ENCODE measurements around the gene KCNG2. TPM values are rescaled to one million over a fixed set of nuclear protein-coding genes. Genes with fewer than 3 reads are reported as not detected.

Gene KCNG2
- not detected in 2 replicates for total RNA-seq

DNA sequence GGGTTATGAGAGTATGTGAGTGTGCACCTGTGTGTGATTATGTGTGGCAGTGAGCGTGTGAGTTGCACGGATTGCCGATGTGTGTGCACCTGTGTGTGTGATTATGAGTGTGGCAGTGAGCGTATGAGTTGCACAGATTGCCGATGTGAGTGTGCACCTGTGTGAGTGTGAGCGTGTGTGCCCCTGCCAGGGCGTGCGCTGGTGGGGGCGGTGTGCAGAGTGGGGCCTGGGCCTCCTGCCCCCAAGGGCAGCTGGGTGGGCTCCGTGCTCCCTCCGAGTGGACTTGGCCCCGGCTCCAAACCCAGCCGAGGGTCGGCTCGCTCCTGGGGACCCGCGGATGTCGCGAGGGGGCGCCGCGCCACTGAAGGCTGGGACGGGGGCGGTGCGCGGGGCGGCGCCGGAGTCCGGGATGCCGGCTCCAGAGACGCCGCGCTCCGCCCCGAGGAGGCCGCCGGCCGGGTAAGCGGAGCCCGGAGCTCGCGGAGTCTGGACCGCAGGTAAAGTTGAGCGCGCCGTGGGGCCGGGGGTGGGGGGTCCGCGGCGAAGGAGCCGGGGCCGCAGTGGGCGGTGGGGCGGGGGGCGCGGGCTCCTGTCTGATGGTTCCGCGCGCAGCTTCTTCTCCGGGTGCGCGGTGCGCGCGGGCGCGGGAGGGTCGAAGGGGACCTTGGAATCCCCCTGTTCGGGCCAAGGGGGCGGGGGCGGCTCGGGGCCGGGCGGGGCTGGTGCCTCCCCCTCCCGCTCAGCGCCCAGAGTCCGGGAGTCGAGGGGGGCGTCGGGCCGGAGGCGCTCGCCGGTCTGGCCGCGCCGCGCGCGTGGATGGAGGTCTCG, at the start of gene KCNG2:
Gene KCNG2 (plus strand): TSS at position 421 of the 828 bp plus-strand sequence. CDS start 65,730 bp downstream, outside the sequence.

Other genes with a start within 250 kb of the KCNG2 start
- 12.2 and 23.0 TPM in 2 replicates for gene CTDP1, start 118.1 kb upstream of the KCNG2 start, total RNA-seq
- 47.2 and 51.8 TPM in 2 replicates for gene SLC66A2, start 153.7 kb downstream of the KCNG2 start, total RNA-seq
- 26.8 and 29.2 TPM in 2 replicates for gene HSBP1L1, start 166.7 kb downstream of the KCNG2 start, total RNA-seq
- 47.9 and 93.3 TPM in 2 replicates for gene TXNL4A, start 190.6 kb downstream of the KCNG2 start, total RNA-seq
- gene RBFA, start 236.5 kb downstream of the KCNG2 start, total RNA-seq, result 46.2 and 52.7 TPM in 2 replicates